ENCODE measurements around the gene CDH13.

- TF ChIP-seq, protein P1, sequence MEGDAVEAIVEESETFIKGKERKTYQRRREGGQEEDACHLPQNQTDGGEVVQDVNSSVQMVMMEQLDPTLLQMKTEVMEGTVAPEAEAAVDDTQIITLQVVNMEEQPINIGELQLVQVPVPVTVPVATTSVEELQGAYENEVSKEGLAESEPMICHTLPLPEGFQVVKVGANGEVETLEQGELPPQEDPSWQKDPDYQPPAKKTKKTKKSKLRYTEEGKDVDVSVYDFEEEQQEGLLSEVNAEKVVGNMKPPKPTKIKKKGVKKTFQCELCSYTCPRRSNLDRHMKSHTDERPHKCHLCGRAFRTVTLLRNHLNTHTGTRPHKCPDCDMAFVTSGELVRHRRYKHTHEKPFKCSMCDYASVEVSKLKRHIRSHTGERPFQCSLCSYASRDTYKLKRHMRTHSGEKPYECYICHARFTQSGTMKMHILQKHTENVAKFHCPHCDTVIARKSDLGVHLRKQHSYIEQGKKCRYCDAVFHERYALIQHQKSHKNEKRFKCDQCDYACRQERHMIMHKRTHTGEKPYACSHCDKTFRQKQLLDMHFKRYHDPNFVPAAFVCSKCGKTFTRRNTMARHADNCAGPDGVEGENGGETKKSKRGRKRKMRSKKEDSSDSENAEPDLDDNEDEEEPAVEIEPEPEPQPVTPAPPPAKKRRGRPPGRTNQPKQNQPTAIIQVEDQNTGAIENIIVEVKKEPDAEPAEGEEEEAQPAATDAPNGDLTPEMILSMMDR (IDR thresholded peaks at IDR 0.05; ENCODE audit: low read depth, low read length, poor library complexity, severe bottlenecking): no peak
- TF ChIP-seq EZH2phosphoT487 (IDR thresholded peaks at IDR 0.05; ENCODE audit: borderline replicate concordance, low read length): no peak
These were observed 180.5 kb downstream of the CDH13 start for GRCh38 chr16:82807311-82807710.

Measured in DOHH2 (cell line).